GM18520 (cell line): Measurements from ENCODE around the gene ZNF599.
A peak's percentile ranks its signal among the peaks of the same experiment; 100 is the strongest.
"Not testable (repeated sequence)": the region's sequence is repeated elsewhere in the genome, so short reads cannot be mapped to it uniquely, and the experiment has no call there.

Experiments used
- ATAC-seq: cut with Tn5 transposase; IDR thresholded peaks from one replicate; pipeline ENCODE4 v1.9.1; 2021; ENCODE audit not compliant: unreplicated experiment

ZNF599 gene

DNA sequence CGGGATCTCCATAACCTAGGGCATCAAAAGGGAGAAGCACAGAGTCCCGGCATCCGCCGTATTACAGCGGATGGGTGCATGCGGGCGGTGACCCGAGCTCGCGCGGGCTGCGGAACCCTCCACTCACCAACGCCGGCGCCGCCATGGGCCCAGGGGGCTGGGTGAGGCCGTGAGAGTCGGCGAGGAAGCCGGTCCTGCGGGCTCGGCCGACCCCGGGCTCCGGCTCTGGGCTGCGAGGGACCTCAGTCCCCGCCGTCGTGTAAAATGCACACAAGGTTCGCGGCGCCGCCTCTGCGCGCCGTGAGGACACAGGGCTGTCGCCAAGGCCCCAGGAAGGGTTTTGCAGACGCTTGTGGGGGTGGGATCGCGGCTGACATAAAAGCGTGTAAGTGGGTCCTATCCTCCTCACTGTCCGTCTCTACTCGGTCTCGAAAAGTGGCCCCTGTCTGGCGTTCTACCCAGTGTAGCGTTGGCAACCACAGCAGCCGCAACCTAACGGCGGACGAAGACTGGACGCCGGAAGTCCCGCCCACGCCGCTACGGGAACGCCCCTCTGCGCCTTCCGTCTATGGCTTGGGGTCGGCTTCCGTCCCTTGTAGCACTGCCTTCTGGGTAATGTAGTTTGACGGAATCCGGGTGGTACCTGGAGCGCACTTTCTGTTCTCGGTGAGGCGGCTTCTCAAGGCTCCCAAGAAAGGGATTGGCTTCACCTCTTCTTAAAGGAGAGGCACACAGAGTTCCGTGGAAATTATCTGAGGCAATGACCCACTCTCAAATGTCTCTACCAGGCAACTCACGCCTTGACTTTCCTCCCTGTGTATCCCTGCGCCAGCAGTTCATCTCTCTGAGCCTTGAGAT, at the start of gene ZNF599:
Gene ZNF599, minus strand, starts transcription at position 519 of the 858 bp plus-strand sequence. Its CDS starts 374 bp downstream, at position 145.
- peak; percentile 96 for ATAC-seq

DNA sequence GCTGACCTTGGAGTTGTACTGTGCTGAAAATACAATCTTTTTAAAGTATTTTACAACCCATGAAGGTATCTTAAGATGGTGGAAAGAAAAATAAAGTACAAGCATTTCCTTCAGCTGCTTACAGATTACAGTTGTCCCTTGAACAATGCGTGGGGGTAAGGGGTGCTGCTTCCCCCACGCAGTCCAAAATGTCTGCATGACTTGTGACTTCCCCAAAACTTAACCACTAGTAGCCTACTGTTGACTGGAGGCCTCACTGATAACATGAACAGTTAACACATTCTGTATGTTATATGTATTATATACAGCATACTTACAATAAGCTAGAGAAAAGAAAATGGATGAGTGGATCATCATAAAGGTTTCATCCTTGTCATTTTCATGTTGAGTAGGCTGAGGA, 45.3 kb upstream of the ZNF599 start:
- ATAC-seq, result no peak

- ATAC-seq, result no peak
These were observed 43.7 kb upstream of the ZNF599 start for GRCh38 chr19:34816708-34817107.

- ATAC-seq, result no peak
These were observed 35.6 kb upstream of the ZNF599 start for GRCh38 chr19:34808566-34808965.

- ATAC-seq, result no peak
These were observed 34.2 kb upstream of the ZNF599 start for GRCh38 chr19:34806976-34807860.

- ATAC-seq, result no peak
These were observed 31.1 kb upstream of the ZNF599 start for GRCh38 chr19:34804115-34804514.

DNA sequence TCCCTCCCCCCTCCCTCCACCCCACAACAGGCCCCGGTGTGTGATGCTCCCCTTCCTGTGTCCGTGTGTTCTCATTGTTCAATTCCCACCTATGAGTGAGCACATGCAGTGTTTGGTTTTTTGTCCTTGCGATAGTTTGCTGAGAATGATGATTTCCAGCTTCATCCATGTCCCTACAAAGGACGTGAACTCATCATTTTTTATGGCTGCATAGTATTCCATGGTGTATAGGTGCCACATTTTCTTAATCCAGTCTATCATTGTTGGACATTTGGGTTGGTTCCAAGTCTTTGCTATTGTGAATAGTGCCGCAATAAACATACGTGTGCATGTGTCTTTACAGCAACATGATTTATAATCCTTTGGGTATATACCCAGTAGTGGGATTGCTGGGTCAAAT, 23.9 kb upstream of the ZNF599 start:
- ATAC-seq, result not testable (repeated sequence)

DNA sequence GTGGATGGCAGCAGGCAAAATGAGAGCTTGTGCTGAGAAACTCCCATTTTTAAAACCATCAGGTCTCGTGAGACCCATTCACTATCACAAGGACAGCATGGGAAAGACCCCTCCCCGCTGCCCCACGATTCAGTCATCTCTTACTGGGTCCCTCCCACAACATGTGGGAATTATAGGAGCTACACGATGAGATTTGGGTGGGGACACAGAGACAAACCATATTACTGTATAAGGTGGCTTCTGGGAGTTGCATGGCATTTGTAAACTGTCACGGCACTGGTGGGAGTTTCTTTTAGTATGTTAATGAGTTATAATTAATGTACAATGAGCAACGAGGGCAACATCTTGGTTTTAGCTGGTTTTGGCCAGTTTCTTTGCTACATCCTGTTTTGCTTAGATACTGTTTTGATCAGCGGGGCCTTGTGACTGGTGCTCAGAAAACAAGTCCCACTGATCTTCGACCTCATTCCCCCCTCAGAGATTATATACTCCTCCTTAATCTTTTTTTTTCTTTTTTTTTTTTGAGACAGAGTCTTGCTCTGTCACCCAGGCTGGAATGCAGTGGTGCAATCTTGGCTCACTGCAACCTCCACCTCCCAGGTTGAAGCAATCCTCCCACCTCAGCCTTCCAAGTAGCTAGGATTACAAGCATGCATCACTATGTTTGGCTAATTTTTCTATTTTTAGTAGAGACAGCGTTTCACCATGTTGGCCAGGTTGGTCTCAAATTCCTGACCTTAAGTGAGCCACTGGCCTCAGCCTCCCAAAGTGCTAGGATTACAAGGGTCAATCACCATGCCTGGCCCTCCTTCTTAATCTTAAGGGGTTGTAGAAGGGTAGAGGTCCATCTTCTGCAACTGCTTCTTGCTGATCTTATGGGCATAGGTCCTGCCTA, 21.3 kb upstream of the ZNF599 start:
- ATAC-seq, result no peak

DNA sequence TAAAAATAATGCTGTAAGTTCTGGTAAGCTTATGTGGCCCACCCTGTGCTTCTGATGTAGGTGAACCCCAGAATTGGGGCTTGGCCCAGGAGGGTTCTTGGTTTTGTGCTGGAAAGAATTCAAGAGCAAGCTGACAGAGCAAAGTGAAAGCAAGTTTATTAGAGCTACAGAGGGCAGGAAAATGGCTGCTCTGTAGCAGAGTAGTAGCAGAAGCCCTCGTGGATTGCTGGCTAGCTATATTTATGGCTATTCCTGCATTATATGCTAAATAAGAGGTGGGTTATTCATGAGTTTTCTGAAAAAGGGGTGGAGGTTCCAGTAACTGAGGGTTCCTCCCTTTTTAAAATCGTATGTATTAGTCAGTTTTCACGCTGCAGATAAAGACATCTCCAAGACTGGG, 20.6 kb upstream of the ZNF599 start:
- ATAC-seq, result no peak

- no peak for ATAC-seq
These were observed 15.1 kb upstream of the ZNF599 start for GRCh38 chr19:34788074-34788473.

GRCh38 chr19:34787059-34787824, 14.2 kb upstream of the ZNF599 start:
- no peak for ATAC-seq

GRCh38 chr19:34786236-34786635, 13.2 kb upstream of the ZNF599 start:
- no peak for ATAC-seq

- ATAC-seq, result no peak
These were observed 6.6 kb upstream of the ZNF599 start for GRCh38 chr19:34779652-34780051.

DNA sequence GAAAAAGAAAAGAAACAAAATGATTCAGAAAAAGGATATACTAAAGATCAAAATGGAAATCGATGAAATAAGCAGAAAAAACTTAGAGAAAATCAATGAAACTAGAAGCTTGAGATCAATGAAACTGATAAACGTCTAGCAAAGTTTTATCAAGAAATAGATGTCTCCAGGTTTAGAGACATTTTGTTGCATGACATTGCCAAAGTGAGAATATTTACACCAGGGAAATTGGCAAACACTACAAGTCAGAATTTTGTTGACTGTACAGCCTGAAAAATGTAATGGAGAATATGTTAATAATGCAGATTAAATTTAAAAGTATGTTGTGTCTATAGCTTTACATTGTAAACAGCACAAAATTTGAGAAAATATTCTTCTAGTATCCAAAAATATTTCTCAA, 5.3 kb upstream of the ZNF599 start:
- no peak for ATAC-seq

GRCh38 chr19:34774857-34775256, 1.8 kb upstream of the ZNF599 start:
- no peak for ATAC-seq

GRCh38 chr19:34773555-34773864, 495 bp upstream of the ZNF599 start:
- no peak for ATAC-seq

DNA sequence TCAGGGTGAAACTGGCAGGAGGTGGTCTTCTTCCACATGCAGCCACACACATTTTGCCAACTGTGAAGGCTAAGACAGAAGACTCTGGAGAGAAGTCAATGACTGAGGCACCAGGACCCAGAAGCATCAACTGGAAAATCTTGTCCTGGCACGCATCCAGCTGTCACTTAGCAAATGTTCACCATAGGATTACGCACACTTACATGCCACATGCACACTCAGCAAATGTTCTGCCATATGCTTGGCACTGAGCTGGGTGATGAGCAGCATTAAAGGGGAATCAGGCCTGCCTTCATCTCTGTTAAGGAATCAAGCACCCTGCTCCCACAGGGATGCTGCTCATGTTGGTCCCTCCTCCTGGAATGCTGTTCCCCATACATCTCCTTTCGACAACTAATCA, 5.1 kb downstream of the ZNF599 start:
- no peak for ATAC-seq

DNA sequence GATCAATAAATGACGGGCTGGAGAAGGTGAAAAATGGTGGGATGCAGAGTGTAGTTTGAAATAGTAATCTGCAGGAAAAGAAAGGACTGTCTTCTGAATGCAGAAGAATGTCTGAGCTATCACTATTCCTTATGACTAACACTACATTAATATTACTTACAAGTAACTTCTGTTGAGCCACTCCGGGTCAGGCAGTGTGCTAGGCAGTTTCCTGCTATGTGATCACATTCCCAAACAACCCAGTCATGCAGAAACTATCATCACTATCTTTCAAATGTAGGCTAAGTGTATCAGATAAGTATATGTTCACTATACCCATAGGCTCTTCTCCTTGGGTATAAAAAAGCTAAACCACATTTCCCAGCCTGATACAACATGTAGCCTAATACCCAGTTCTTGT, 6.6 kb downstream of the ZNF599 start:
- ATAC-seq, result no peak

- ATAC-seq, result no peak
These were observed 13.6 kb downstream of the ZNF599 start for GRCh38 chr19:34759218-34759917.

DNA sequence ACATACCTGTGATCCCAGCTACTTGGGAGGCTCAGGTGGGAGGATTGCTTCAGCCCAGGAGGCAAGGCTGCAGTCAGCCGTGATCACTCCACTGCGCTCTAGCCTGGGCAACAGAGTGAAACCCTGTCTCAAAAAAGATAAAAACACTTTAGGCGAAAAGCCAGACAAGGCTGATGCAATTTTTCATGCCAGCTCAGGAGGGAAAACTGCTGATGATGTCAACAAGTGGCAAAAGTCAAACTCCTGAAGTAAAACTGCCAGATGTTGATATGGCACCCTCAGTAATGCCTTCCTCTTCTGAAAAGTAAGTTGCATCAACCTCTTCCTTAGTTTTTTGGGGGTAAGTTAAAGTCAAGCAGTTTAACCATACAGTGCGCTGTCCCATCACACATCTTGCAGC, 15.6 kb downstream of the ZNF599 start:
- ATAC-seq, result no peak
